H1 (cell line): ENCODE results near the gene CXCR3. TPM values are rescaled to one million over a fixed set of nuclear protein-coding genes. Genes with fewer than 3 reads are reported as not detected.

Source experiments
- CTCF ChIA-PET: fragments of 300-600 bp; sonication (Branson Sonifier 250); formaldehyde crosslinking; loops from one replicate; lab custom pipeline; 2021; ENCODE audit not compliant: partially characterized antibody; lab: Charles Lee
- POLR2A ChIA-PET: fragments of 300-600 bp; sonication (Branson Sonifier 250); formaldehyde crosslinking; loops from one replicate; lab custom pipeline; 2021; ENCODE audit warnings: inconsistent platforms; ENCODE audit not compliant: partially characterized antibody; lab: Charles Lee
- DNase-seq, 2 experiments: peaks; one replicate each; pipeline versions ENCODE4 v3.0.0 to v3.0.0-alpha.2; 2010 to 2022; ENCODE audit warnings: low spot score in 2 of 2, low read depth in 1 of 2, mixed read lengths in 1 of 2
- FAIRE-seq: peaks from 2 replicates; lab custom pipeline; 2011; peaks lifted over from hg19 to GRCh38; lab: Jason Lieb, UNC
- H2AFZ ChIP-seq: 2 replicates; pipeline ENCODE4 v1.8.1; 2012; ENCODE audit warnings: low read length, inconsistent platforms
- H2AK5ac ChIP-seq: 2 replicates; pipeline ENCODE4 v1.6.1; 2013; ENCODE audit warnings: low read depth, low read length
- H2BK120ac ChIP-seq: replicated peaks from 2 replicates; pipeline ENCODE3; 2013; ENCODE audit warnings: low read depth, low read length, inconsistent platforms
- H2BK12ac ChIP-seq: 2 replicates; pipeline ENCODE4 v1.6.1; 2013; ENCODE audit warnings: low read depth, low read length
- H2BK15ac ChIP-seq: 2 replicates; pipeline ENCODE4 v1.6.1; 2013; ENCODE audit warnings: low read length
- H2BK20ac ChIP-seq: 2 replicates; pipeline ENCODE4 v1.6.1; 2013; ENCODE audit warnings: low read length
- H2BK5ac ChIP-seq: 2 replicates; pipeline ENCODE4 v1.6.1; 2013; ENCODE audit warnings: low read depth, low read length
- H3K14ac ChIP-seq: 2 replicates; pipeline ENCODE4 v1.6.1; 2013; ENCODE audit warnings: inconsistent platforms; ENCODE audit not compliant: insufficient read length
- H3K18ac ChIP-seq: 2 replicates; pipeline ENCODE4 v1.6.1; 2013; ENCODE audit warnings: low read length; ENCODE audit errors: extremely low read depth
- H3K23ac ChIP-seq: 2 replicates; pipeline ENCODE4 v1.6.1; 2013; ENCODE audit warnings: inconsistent platforms; ENCODE audit not compliant: insufficient read length
- H3K23me2 ChIP-seq: 2 replicates; pipeline ENCODE4 v1.6.1; 2013; ENCODE audit warnings: low read depth, low read length
- H3K27ac ChIP-seq: 2 replicates; pipeline ENCODE4 v1.6.1; 2011; ENCODE audit warnings: low read depth, low read length, inconsistent platforms
- H3K27me3 ChIP-seq, 4 experiments: replicated peaks in 1 of 4; 1 replicate in 1 of 4; 2 replicates in 3 of 4; pipeline versions ENCODE4 v1.6.1 to v1.8.1; 2011 to 2013; ENCODE audit warnings: low read length in 3 of 4, mild to moderate bottlenecking in 3 of 4, inconsistent platforms in 2 of 4, mixed read lengths in 2 of 4, moderate library complexity in 1 of 4; ENCODE audit not compliant: control insufficient read depth in 3 of 4, insufficient read depth in 3 of 4; ENCODE audit errors: extremely low read depth in 1 of 4
- H3K36me3 ChIP-seq, 4 experiments: 2 replicates each; pipeline versions ENCODE4 v1.6.1 to v1.8.1; 2011 to 2013; ENCODE audit warnings: mild to moderate bottlenecking in 4 of 4, low read length in 3 of 4, moderate library complexity in 2 of 4, control low read depth in 1 of 4, inconsistent platforms in 1 of 4; ENCODE audit not compliant: insufficient read depth in 4 of 4, control insufficient read depth in 2 of 4
- H3K4ac ChIP-seq: replicated peaks from 2 replicates; pipeline ENCODE3; 2013; ENCODE audit warnings: low read length, low read depth, mixed read lengths, inconsistent platforms; ENCODE audit not compliant: insufficient read length
- H3K4me1 ChIP-seq, 4 experiments: replicated peaks in 1 of 4; 1 replicate in 1 of 4; 2 replicates in 3 of 4; pipeline versions ENCODE4 v1.6.1 to v1.8.1; 2011 to 2013; ENCODE audit warnings: low read length in 3 of 4, inconsistent platforms in 2 of 4, mixed read lengths in 1 of 4; ENCODE audit not compliant: insufficient read depth in 4 of 4, control insufficient read depth in 3 of 4
- H3K4me2 ChIP-seq, 2 experiments: 2 replicates each; pipeline versions ENCODE4 v1.6.1 to v1.8.1; 2011 to 2013; ENCODE audit warnings: low read depth in 2 of 2, low read length in 2 of 2, control low read depth in 1 of 2, inconsistent platforms in 1 of 2, mild to moderate bottlenecking in 1 of 2; ENCODE audit not compliant: insufficient read depth in 1 of 2
- H3K4me3 ChIP-seq, 4 experiments: fragments of 200-600, 300-600 bp in 1 of 4; sonication (generic), shearing (Covaris generic), sonication (Bioruptor Twin) in 1 of 4; 2 replicates each; pipeline versions ENCODE4 v1.5.1 to v1.8.1; 2011 to 2016; ENCODE audit warnings: low read length in 4 of 4, low read depth in 3 of 4, control low read depth in 2 of 4, inconsistent platforms in 2 of 4, mild to moderate bottlenecking in 2 of 4, mixed read lengths in 1 of 4, moderate library complexity in 1 of 4; ENCODE audit not compliant: insufficient read depth in 2 of 4; ENCODE audit errors: extremely low read depth in 1 of 4
- H3K56ac ChIP-seq: replicated peaks from 2 replicates; pipeline ENCODE3; 2013; ENCODE audit warnings: low read depth, mild to moderate bottlenecking, mixed read lengths, low read length, inconsistent platforms; ENCODE audit not compliant: insufficient read length
- H3K79me1 ChIP-seq: 2 replicates; pipeline ENCODE4 v1.6.1; 2013; ENCODE audit warnings: low read depth, low read length, control low read depth
- H3K79me2 ChIP-seq, 2 experiments: 2 replicates each; pipeline versions ENCODE4 v1.6.1 to v1.8.1; 2012 to 2013; ENCODE audit warnings: low read length in 2 of 2, mild to moderate bottlenecking in 2 of 2, inconsistent platforms in 1 of 2; ENCODE audit not compliant: insufficient read depth in 2 of 2, control insufficient read depth in 1 of 2
- H3K9ac ChIP-seq, 4 experiments: replicated peaks in 1 of 4; 1 replicate in 1 of 4; 2 replicates in 3 of 4; pipeline versions ENCODE4 v1.6.1 to v1.8.1; 2011 to 2013; ENCODE audit warnings: low read depth in 3 of 4, low read length in 3 of 4, control low read depth in 2 of 4, mild to moderate bottlenecking in 2 of 4, moderate library complexity in 2 of 4, inconsistent platforms in 1 of 4; ENCODE audit errors: extremely low read depth in 1 of 4
- H3K9me3 ChIP-seq, 2 experiments: 2 replicates each; pipeline versions ENCODE4 v1.6.1 to v1.8.1; 2012 to 2013; ENCODE audit warnings: mild to moderate bottlenecking in 2 of 2, moderate library complexity in 2 of 2, control low read depth in 1 of 2, inconsistent platforms in 1 of 2, low read depth in 1 of 2, low read length in 1 of 2, mixed read lengths in 1 of 2; ENCODE audit not compliant: insufficient read depth in 2 of 2
- H4K20me1 ChIP-seq, 2 experiments: replicated peaks in 1 of 2; 2 replicates each; pipeline versions ENCODE3 to v1.8.1; 2011 to 2013; ENCODE audit warnings: inconsistent platforms in 2 of 2, low read length in 2 of 2, mild to moderate bottlenecking in 1 of 2; ENCODE audit not compliant: insufficient read depth in 2 of 2, control insufficient read depth in 1 of 2
- H4K5ac ChIP-seq: 2 replicates; pipeline ENCODE4 v1.6.1; 2013; ENCODE audit warnings: low read length, low read depth, mixed read lengths, inconsistent platforms; ENCODE audit not compliant: insufficient read length
- H4K8ac ChIP-seq: 2 replicates; pipeline ENCODE4 v1.8.0; 2013; ENCODE audit warnings: mild to moderate bottlenecking, moderate library complexity, low read length, inconsistent platforms; ENCODE audit not compliant: insufficient read depth; ENCODE audit errors: extremely low read depth
- H4K91ac ChIP-seq: replicated peaks from 2 replicates; pipeline ENCODE3; 2013; ENCODE audit warnings: low read length, mixed read lengths, inconsistent platforms; ENCODE audit not compliant: insufficient read length
- ASH2L ChIP-seq: fragments of 200-600, 300-600 bp; sonication (generic); IDR thresholded peaks from one replicate; pipeline ENCODE4 v1.7.1; 2017; ENCODE audit warnings: low read length
- CBX5 ChIP-seq: fragments of 300-800, 300-1000 bp; sonication (generic); IDR thresholded peaks from 2 replicates; pipeline ENCODE4 v1.7.1; 2016; ENCODE audit warnings: antibody characterized with exemption, low read length, low read depth
- CHD2 ChIP-seq: IDR thresholded peaks from 2 replicates; pipeline ENCODE4 v1.6.1; 2012; ENCODE audit warnings: low read length, improper control_type of control experiment
- CTBP2 ChIP-seq: IDR thresholded peaks from 2 replicates; pipeline ENCODE4 v1.7.0; 2011; ENCODE audit warnings: borderline replicate concordance, mild to moderate bottlenecking, moderate library complexity, mixed read lengths, low read length; ENCODE audit not compliant: insufficient read depth, insufficient read length
- GTF2F1 ChIP-seq: IDR thresholded peaks from 2 replicates; pipeline ENCODE4 v1.6.1; 2012; ENCODE audit warnings: low read depth, low read length, improper control_type of control experiment, borderline replicate concordance
- MAFK ChIP-seq: IDR thresholded peaks from 2 replicates; pipeline ENCODE4 v1.6.1; 2012; ENCODE audit warnings: low read depth, mild to moderate bottlenecking, improper control_type of control experiment, low read length
- NRF1 ChIP-seq: IDR thresholded peaks from 2 replicates; pipeline ENCODE4 v1.6.1; 2011; ENCODE audit warnings: mild to moderate bottlenecking, low read depth, low read length, improper control_type of control experiment
- POLR2AphosphoS5 ChIP-seq: IDR thresholded peaks from 2 replicates; pipeline ENCODE4 v1.6.1; 2011; ENCODE audit warnings: low read depth, low read length
- POU5F1 ChIP-seq: IDR thresholded peaks from 2 replicates; pipeline ENCODE4 v1.6.1; 2011; ENCODE audit warnings: low read depth, mild to moderate bottlenecking, low read length, moderate library complexity
- SIX5 ChIP-seq: IDR thresholded peaks from 2 replicates; pipeline ENCODE4 v1.6.1; 2011; ENCODE audit warnings: mild to moderate bottlenecking, low read depth, low read length
- SUZ12 ChIP-seq: fragments of 200-600 bp; sonication (generic); IDR thresholded peaks from 2 replicates; pipeline ENCODE4 v1.6.1; 2012; ENCODE audit warnings: mild to moderate bottlenecking, inconsistent platforms, low read length, moderate library complexity, mixed read lengths
- WGBS, 2 experiments: shearing (Covaris generic) in 1 of 2; methylation state at CpG; one replicate each; pipeline versions ENCODE4 v1.1.6 to v1.1.7; 2013 to 2015; ENCODE audit warnings: low lambda C conversion rate in 2 of 2, mixed read lengths in 2 of 2, inconsistent platforms in 1 of 2, low coverage in 1 of 2, missing lambda C conversion rate in 1 of 2; ENCODE audit not compliant: insufficient replicate concordance in 2 of 2, insufficient coverage in 1 of 2, insufficient read length in 1 of 2; ENCODE audit errors: extremely low coverage in 1 of 2, missing lambda C conversion rate in 1 of 2; 5-methylcytosine and 5-hydroxymethylcytosine counted together
- polyA plus RNA-seq, 7 experiments: library from polyadenylated mRNA; depleted of rRNA in 3 of 7; stranded (reverse) in 5 of 7; unstranded in 2 of 7; fragments of >200 nt in 5 of 7; fragments of 200-250 nt in 2 of 7; gene quantifications; 1 replicate in 5 of 7; 2 replicates in 1 of 7; 4 replicates in 1 of 7; pipeline versions ENCODE4 v1.2.1 to v1.2.3, GENCODE V29; 2011 to 2013; ENCODE audit warnings: missing spikeins in 2 of 7, mixed read lengths in 2 of 7
- total RNA-seq: library from RNA; stranded (reverse); fragmentation: NEBNext Ultra II Directional; extraction: Animal tissue kit (Norgen Biotek cat#: 25700); gene quantifications from 2 replicates; pipeline ENCODE4 v1.2.1, GENCODE V29; 2021
- TF ChIP-seq, protein P1 (sequence below): IDR thresholded peaks from 2 replicates; pipeline ENCODE4 v1.6.1; 2012; ENCODE audit warnings: inconsistent platforms
- TF ChIP-seq, protein P2 (sequence below): IDR thresholded peaks from 2 replicates; pipeline ENCODE4 v1.6.1; 2012; ENCODE audit warnings: low read length, inconsistent platforms

CXCR3 gene
- total and polyA plus RNA-seq, 2 of the 8 experiments (the other 6 are each of a cell fraction or from before 2014, with no cell fraction given), result not detected

DNA sequence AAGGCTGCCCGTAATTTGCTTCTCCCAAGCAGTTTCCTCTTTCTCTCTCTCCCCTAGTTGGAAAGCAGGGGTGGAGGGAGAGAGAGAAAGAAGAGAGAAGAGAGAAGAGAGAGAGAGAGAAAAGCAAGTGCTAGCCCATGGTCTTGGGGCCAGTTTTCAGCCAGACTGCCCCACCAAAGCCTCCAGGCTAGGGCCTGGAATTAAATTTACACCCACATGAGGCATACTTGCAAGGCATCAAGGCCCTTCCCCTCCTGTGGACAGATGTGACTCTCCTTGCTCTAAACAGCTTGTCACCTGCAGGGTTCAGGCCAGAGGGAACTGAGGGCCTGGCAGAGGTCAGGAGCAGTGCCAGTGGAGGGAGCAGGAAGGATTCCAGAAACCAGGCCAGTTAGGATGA lies 1.7 kb upstream of the CXCR3 start:
- ChIA-PET POLR2A (no interaction called here), CTCF (interaction anchor here (1.4 kb wide), 1 partner anchor 31 kb away, joined by 4 read pairs; no protein-coding TSS in a partner anchor)
- no peak overlapping the region for H2BK15ac ChIP-seq
- H2AK5ac ChIP-seq, result no peak overlapping the region
- no peak overlapping the region for H3K9ac ChIP-seq
- no peak overlapping the region for H3K23ac ChIP-seq
- no peak overlapping the region for H2BK12ac ChIP-seq
- no peak overlapping the region for H3K4me2 ChIP-seq
- H3K79me1 ChIP-seq, result no peaks in the 10 kb centered on the region
- peaks cover 0 to 5% (median 0%) of the 10 kb centered on the region in 4 experiments; a peak in 1 of 7 replicates for H3K4me1 ChIP-seq
- no peaks in the 10 kb centered on the region for H4K20me1 ChIP-seq
- H2BK20ac ChIP-seq, result no peak overlapping the region
- H4K8ac ChIP-seq, result no peak overlapping the region; the same call in 1 of the 2 replicates
- DNase-seq (no peak), FAIRE-seq (no peak)
- H3K27me3 ChIP-seq, result no peaks in the 10 kb centered on the region
- no peaks in the 10 kb centered on the region for H3K36me3 ChIP-seq
- H3K56ac ChIP-seq, result no peak overlapping the region
- no peaks in the 10 kb centered on the region for H3K23me2 ChIP-seq
- H3K79me2 ChIP-seq, result no peaks in the 10 kb centered on the region
- no peak overlapping the region for H3K18ac ChIP-seq
- H3K14ac ChIP-seq, result no peak overlapping the region
- no peak overlapping the region for H2AFZ ChIP-seq
- no peak overlapping the region for H4K5ac ChIP-seq
- no peak overlapping the region for H3K4me3 ChIP-seq
- no peak overlapping the region for H3K4ac ChIP-seq
- no CpG with 5 or more reads among the region's 1 CpG for WGBS, 2 experiments
- H3K9me3 ChIP-seq, result no peaks in the 10 kb centered on the region
- H4K91ac ChIP-seq, result no peak overlapping the region
- H2BK5ac ChIP-seq, result no peak overlapping the region
- no peak overlapping the region for H3K27ac ChIP-seq
- no peak overlapping the region for H2BK120ac ChIP-seq
- TF ChIP-seq CBX5 (no peak), POU5F1 (no peak), ASH2L (no peak), CHD2 (no peak), MAFK (no peak), SIX5 (no peak), GTF2F1 (no peak), NRF1 (no peak), CTBP2 (no peak), SUZ12 (no peak), POLR2AphosphoS5 (no peak)
- TF ChIP-seq, protein P1, sequence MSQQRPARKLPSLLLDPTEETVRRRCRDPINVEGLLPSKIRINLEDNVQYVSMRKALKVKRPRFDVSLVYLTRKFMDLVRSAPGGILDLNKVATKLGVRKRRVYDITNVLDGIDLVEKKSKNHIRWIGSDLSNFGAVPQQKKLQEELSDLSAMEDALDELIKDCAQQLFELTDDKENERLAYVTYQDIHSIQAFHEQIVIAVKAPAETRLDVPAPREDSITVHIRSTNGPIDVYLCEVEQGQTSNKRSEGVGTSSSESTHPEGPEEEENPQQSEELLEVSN, result no peak
- TF ChIP-seq, protein P2, sequence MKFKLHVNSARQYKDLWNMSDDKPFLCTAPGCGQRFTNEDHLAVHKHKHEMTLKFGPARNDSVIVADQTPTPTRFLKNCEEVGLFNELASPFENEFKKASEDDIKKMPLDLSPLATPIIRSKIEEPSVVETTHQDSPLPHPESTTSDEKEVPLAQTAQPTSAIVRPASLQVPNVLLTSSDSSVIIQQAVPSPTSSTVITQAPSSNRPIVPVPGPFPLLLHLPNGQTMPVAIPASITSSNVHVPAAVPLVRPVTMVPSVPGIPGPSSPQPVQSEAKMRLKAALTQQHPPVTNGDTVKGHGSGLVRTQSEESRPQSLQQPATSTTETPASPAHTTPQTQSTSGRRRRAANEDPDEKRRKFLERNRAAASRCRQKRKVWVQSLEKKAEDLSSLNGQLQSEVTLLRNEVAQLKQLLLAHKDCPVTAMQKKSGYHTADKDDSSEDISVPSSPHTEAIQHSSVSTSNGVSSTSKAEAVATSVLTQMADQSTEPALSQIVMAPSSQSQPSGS, result no peak
